Measurements from ENCODE around the gene MARCHF4.

Gene MARCHF4

DNA sequence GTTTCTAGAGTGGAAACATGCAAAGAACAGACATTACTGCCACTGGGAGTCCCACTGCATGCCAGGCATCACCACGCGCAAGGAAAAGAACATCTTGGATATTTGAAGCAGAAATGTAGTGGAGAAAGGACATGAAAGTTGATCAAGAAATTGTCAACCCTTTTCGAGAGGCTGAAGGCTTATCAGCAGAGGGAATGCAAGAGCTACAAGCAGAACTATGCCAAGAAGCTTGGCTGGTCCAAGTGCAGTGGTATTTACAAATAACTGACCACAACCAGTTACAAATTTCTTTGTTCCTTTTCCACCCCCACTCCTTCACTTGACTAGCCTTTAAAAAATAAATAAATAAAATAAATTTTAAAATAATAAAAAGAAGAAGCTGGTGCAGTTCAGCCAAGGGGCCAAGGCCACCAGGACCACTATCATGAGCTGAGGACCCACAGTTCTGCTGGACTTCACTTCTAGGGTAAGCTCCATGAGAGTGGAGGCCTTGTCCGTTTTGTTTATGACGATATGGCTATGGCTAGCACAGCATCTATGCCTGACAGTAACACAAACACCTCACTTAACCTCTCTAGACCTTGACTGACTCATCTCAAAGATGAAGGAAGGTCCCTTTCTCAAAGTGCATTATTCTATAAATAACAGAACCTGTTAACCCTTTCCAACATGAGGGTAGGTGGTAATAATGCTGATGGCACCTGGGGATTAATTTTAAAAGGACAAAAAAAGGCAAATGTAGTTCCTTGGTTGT is 20.9 kb downstream of the MARCHF4 start:
- no peak for DNase-seq (ENCODE audit: low read depth in 4 of 4, low spot score in 1 of 4)

DNA sequence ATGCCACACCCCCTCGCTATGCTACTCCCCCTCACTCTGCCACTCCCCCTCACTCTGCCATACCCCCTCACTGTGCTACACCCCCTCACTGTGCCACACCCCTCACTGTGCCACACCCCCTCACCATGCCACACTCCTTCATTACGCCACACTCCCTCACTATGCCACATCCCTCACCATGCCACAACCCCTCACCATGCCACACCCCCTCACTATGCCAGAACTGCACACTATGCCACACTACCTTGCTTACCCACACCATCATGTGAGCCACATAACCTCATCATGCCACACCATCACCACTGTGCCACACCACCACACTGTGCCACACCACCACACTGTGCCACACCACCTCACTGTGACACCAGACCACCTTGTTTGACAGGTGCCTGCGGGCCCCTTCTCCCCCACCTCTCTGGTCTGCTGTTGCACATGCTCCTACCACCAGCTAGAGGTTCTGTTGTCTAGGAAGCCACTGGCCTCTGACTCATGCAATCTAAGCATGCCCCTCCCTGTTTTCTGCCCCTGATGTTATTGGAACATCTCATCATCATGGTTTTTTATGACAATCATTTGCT is 22.0 kb downstream of the MARCHF4 start:
- no peak for DNase-seq (ENCODE audit: low read depth in 4 of 4, low spot score in 1 of 4)

DNA sequence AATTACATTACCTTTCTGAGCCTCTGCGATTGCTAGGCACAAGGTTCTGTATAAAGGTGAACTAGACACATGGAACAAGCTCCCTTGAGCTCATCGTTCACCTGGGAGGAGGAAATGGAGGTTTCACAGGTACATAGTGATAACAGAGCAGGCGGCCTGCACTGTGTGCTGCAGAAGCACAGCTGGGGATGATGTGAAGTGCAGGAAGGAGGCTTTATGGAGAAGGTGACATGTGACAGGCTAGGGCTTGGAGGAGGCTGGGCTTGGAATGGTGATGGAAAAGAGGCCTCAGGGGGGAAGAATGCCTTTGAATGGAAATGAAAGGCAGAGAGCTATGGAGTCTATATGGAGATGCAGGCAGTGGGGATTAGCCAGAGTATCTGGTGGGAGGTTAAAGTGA is 22.9 kb downstream of the MARCHF4 start:
- no peak for DNase-seq (ENCODE audit: low read depth in 4 of 4, low spot score in 1 of 4)

DNA sequence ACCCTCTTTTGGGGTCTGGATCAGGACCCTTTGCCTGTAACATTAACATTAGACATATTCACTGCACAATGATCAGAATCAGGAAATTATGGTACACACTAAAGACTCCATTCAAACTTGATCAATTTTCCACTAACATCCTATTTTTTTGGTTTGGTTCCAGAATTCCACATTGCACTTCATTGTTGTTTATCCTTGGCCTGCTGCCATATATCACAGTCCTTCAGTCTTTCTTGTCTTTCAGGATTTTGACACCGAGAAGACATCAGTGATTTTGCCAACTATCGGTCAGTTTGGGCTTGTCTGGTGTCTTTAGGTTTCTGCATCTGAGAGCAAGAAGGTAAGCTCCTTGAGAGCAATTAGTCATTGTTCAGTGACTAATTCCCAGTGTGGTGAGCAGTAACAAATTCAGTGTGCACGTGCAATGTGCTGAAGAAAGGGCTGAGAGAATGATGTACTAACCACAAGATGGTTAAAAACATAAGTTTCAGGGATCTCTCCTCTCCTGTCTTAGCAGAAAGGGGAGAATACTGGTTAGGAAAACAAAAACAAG is 23.5 kb downstream of the MARCHF4 start:
- DNase-seq (ENCODE audit: low read depth in 4 of 4, low spot score in 1 of 4): peak in 1 of 4 experiments; percentile 21

DNA sequence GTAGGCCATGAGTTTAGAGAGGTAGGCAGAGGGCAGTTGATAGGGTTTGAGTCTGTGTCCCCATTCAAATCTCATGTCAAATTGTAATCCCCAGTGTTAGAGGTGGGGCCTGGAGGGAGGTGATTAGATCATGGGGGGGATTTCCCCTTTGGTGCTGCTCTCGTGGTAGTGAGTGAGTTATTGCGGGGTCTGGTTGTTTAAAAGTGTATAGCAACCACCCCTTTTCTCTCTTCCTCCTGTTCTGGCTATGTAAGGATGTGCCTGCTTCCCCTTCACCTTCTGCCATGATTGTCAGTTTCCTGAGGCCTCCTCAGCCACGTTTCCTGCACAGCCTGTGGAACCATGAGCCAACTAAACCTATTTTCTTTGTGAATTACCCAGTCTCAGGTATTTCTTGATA is 25.5 kb downstream of the MARCHF4 start:
- no peak for DNase-seq (ENCODE audit: low read depth in 4 of 4, low spot score in 1 of 4)

DNA sequence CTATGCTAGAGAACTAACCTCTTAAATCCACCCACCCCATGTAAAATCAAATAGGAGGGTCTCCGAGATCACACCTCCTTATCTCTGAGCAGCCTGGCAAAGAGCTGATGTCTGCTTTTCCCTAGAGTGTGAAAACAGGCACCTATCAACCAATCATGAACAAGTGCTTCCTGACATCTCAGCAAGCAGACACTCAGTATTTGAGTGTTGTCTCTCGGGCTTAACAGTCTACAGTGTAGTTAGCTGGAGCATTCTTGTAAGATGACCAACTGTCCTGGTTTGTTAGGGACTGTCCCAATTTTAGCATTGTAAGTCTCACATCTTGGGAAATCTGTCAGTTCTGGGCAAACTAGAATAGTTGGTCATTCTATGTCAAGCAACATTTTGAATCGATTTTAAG is 26.4 kb downstream of the MARCHF4 start:
- DNase-seq (ENCODE audit: low read depth in 4 of 4, low spot score in 1 of 4): no peak

DNA sequence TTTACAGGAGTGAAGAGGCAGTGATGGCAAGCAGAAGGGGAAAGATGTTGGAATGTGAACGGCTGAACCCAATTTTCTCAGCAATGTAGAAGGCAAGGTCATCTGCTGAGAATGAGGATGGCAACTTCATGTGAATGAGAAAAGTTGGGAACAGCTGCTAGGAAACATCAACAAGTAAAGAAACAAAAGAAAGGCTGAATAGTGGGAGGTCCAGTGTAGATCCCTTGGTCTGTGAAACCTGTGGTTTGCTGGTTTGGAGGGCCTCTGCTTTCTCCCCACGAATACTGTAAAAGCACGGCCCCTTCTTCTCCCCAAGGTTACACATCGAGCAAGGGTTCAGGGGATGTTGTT is 27.4 kb downstream of the MARCHF4 start:
- DNase-seq (ENCODE audit: low read depth in 4 of 4, low spot score in 1 of 4): no peak

DNA sequence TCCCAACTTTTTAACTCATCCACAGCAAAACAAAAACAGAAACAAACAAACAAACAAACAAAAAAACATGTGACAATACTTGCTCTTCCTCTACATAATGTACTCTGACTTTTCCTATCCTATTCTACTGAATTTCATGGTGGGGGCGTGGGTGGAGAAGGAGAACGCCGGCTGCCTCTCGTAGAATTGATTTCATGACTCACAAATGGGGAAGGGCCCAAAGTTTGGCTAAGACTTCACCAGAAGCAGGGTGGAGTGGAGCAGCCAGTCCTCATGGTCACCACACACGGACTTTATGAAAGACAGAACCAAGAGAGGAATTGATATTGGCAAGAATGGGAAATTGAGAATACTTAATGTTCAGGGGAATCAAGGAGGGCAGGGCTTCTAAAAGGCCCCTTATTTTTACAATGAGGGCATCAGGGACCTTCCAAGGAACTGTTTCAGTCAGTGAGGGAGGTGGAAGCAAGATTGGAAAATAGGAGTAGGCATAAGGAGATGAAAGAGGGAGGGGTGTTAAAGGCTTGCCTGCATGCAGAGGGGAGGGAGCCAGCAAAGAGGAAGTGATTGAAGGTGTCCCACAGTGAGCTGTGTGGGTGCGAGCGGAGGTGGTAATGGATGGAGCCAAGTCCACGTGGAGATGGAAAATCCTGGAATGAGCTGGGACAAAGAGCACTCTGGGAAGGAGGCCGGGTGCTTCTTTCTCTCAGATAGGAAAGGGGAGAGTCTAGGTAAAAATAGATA is 27.9 kb downstream of the MARCHF4 start:
- DNase-seq (ENCODE audit: low read depth in 4 of 4, low spot score in 1 of 4): no peak

DNA sequence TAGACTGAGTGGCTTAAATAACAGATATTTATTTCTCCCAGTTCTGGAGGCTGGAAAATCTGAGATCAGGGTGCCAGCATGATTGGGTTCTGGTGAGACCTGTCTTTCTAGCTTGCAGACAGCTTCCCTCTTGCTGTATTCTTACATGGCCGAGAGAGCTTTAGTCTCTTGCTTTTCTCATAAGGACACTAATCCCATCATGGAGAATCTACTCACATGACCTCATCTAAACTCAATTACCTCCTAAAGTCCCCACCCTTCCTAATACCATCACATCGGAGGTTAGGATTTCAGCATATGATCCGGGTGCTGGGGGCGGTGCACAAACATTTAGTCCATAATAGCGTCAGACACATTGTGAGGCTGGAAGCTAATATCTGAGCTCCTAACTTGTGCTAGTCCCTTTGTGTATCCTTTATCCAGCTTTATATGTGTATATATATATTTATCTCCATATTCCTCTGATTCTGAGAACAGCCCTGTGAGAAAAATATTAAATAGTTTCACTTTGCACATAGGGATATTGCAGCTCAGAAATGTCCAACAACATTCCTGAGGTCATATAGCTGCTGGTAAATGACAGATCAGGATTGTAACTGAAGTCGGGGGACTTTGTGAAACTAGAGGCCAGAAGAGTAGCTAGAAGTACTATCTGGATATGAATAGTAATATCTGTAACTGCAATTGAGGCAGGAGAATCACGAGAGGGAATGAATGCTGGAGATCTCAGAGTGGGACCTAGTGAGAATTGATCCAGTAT is 28.9 kb downstream of the MARCHF4 start:
- no peak for DNase-seq (ENCODE audit: low read depth in 4 of 4, low spot score in 1 of 4)

DNA sequence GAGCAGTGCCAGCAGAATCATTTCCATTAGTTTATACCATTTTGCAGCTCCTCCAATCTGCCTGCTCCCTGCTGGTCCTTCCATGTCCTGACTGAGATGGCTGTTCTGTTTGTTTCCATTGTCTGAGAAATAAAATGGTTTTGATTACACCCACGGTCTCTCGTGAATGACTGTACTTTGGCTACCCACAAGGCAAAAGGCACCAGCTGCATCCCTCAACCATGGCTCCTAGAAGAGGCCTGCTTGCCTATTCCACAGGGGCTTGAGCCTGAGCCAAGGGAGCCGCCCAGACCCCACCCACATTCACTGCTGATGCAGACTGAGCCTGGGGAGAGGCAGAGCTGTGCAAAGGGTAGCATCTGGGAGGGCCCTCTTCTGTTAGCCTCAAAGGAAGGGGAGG is 31.2 kb downstream of the MARCHF4 start:
- no peak for DNase-seq (ENCODE audit: low read depth in 4 of 4, low spot score in 1 of 4)

DNA sequence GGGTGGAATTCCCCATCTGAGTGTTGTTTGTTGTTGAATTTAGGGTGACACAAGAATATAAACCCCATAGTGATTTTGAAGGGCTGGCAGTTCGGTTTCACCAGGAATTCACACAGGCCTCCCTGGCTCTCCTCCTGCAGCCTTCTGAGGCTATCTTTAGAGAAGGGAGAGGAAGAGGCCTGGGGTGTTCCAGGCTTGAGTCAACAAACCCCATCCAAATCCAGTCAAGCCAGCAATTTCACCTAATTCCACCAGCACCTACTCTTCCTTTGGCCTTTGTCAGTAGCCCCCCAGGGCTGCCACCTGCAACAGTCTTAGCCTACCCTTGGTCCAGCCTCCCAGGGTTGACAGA is 32.0 kb downstream of the MARCHF4 start:
- DNase-seq (ENCODE audit: low read depth in 4 of 4, low spot score in 1 of 4): no peak

DNA sequence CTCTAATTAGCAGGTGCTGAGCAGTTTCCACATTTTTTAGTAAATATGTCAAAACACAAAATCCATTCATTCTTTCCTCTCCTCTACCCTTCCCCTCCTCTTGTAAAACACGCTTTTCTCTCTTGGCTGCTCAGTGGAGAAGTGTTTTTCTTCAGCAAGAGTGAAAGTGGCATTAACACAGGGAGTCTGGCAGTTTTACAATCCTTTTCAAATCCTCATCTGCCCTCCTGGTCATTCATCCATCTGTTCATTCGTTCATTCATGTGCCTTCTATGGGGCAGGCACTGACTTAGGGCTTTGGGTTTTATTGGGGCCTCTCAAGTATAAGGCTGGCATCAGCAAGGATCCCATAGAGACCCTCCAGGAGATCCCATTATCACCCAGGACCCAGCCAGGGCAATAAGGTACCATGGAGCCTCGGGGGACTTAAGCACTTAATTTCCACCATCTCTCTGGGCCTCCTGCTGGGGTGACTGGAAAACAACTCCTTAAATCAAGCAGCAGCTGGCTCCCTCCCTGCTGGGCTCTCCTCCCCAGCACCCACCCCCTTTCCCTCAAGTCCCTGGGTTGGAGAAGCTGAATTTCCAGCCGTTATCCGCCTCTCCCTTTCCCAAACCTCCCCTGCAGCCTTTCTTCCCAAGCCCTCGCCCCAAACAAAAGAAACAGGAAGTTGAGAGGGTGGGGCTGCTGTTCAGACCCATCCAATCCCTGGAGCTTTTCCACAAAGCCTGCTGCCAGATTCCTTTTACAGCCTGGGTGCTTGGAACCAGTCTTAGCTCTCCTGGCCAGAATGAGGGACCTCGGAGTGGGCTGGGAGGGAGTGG is 32.6 kb downstream of the MARCHF4 start:
- no peak for DNase-seq (ENCODE audit: low read depth in 4 of 4, low spot score in 1 of 4)

DNA sequence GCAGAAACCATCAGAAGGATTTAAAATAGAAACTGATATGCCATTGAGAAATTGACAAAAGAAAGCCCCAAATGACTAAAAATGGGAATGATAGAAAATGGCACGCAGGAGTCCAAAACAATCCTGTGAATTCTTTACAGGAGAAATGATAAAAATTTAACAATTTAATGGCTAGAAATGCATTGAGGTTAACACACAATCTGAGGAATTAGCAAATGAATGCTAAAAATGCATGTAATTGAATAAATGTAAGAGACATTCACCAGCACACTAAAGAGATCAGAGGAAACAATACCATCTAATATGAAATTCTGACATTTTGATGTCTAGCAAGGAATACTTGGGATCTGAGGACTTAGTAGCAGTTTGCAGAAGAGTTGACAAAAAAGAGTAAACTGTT is 37.0 kb downstream of the MARCHF4 start:
- DNase-seq (ENCODE audit: low read depth in 4 of 4, low spot score in 1 of 4): no peak

DNA sequence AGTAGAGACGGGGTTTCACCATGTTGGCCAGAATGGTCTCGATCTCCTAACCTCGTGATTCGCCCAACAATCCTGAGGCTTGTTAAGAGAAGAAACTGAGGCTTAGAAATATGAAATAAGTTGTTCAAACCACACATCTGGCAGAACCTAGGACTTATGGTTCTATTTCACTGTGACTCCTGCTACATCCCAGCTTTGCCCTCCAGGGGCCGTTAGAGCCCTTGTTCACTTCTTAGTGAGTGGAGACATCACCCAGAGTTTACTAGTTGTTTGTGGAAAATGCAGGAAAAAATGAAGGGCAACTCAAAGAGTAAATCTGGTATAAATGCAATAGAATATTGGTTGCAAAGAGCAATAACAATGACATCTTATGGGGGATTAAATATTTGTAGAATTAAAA is 43.9 kb downstream of the MARCHF4 start:
- DNase-seq (ENCODE audit: low read depth in 4 of 4, low spot score in 1 of 4): no peak

DNA sequence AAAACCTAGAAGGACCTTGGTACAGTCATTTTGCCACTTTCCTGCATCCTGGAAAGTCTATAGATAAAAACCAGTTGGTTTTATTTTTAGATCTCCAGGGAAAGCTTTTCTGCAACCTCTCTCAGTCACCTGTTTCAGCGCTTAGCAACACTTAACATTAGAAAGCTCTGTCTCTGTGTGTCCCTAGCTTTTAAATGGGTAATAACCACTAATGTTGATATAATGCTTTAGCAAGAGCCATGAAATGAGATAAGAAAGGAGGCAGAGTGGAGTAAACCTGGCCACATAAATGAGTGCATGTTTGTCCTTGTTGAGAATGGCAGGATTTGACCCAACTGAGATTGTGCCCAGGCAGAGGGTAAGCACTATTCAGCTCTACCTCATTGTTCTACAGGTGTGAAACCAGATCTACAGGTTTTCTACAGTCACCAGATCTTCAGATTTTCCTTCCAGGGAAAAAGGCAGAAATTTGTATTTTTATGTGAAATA is 44.8 kb downstream of the MARCHF4 start:
- DNase-seq (ENCODE audit: low read depth in 4 of 4, low spot score in 1 of 4): no peak

Data from stimulated activated CD4-positive, alpha-beta T cell treated with anti-CD3 and anti-CD28 coated beads, Interleukin-1b, Interleukin-23, amount 100 ng/mL, for 24 hours (primary cell).